Ammon's horn (tissue), 1 donor: ENCODE measurements around the gene YKT6.

Experiments
- DNase-seq: peaks from one replicate; pipeline ENCODE4 v3.0.0-alpha.2; 2016; ENCODE audit warnings: low spot score

The YKT6 gene

DNA sequence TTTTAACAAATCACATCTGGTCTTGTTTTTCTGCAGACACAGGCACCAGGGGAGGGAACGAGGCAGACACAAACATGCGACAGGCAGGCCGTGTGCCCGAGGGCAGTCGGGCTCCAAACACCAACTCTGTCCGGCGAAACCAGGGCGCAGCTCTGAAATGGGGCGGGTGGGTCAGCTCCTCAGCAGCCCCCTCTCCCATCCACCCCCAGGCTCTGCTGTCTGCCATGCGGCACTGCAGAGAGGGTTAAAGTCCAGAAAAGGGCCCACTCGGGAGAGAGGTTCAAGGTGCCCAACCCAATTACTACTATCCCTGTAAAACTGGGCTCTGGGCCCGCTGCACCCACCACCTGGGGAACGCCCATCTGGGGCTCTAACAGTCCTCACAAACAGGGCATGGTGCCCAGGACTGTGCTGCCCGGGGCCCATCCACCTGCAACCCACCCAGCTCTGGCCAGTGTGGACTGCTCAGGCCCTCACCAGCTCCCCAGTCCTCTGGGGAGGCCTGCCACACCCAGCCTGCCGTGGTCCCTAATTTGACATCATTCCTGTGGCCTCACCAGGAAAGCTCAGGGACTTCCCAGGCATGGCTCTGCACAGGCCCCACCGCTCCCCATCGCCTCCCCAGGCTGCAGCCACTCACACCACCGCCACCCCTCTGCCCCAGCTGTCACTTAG, 18.7 kb downstream of the YKT6 start:
- no peak for DNase-seq

DNA sequence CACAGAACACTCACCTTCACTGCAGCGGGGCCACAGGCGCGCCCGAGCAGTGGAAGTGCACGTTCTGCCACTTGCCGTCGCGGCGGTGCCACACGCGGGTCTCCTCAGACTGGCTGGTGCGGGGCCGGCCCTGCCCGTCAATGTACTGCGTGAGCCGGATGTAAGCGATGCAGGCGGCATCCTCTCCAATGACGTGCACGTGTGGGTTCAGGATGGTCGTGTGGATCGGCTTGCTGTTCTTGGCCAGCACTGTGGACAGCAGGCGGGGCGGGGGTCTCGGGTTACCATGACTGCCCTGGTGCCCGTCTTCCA, 19.2 kb downstream of the YKT6 start:
- no peak for DNase-seq

DNA sequence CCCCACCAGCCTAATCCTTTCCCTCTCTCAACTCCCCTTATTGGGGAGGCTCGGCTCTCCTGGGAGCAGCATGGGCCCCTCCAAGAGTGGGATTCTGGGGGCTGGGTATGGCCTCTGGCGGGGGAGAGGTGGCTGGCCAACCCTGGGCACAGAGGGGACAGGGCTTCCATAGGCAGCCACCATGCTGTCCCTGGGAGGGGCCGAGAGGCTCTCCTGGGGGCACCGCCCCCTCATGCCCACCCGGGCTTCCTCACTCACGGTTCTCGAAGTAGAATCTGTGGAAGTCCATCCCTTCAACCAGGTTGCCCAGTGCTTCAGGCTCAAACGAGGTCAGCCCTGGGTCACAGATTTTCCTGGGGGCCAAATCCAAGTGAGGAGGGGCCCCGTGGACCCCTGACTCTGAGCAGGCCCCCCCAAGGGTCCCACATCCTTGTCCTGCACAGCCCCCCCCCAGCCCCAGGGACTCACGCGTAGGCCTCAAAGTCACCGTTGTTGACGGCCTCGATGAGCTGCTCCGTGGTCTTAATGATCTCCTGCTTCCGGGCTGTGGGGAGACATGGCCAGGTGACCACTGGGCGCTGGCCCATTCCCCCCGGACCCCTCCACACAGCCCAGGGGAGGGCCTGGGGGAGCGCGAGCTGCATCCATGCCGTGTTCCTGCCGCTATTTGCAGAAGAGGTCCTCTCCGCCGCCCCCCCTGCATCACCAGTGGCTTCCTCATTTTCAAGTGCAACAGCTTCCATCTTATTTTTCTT, 19.8 kb downstream of the YKT6 start:
- no peak for DNase-seq

DNA sequence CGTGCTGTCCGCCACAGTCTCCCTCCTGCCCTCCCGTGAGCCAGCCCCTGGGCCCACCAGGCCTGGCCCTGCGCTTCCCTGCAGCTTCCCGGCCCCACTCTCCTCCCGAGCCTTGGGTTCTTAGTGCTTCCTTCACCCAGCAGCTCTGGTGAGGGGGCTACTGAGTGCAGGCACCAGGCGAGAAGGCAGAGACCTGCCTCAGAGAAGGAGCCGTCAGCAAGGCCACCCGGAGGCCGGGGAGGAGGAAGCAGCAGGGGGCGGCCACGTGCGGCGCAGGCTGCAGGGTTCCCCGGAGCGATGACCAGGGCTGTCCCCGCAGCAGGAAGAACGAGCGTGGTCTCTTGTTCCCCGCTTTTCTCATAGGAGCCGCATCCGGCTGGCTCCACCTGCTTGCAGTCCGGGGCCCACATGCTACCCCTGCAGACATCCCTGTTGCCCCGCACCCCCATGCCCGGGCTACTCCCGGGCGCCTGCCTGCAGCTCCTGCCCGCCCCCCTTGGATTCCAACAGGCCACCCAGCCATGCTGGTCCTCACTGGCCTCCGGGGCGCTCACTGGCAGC, 20.5 kb downstream of the YKT6 start:
- DNase-seq = no peak

DNA sequence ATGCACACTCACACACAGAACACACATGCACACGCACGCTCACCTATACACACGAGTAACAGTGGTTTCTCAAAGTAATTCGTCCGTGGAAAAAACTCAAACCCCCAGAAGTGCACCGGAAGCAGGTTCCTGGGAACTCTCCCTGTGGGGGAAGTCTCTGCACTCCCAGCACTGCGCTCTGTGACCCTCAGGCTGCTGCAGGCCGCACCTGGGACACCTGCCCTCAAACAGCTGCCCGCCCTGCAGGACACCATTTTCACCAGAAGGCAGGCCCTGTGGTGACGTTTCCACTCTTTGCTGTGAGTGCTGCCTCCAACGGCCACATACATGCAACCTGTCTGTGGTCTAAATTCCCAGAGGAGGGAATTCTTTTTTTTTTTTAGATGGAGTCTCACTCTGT, 21.3 kb downstream of the YKT6 start:
- DNase-seq = no peak

DNA sequence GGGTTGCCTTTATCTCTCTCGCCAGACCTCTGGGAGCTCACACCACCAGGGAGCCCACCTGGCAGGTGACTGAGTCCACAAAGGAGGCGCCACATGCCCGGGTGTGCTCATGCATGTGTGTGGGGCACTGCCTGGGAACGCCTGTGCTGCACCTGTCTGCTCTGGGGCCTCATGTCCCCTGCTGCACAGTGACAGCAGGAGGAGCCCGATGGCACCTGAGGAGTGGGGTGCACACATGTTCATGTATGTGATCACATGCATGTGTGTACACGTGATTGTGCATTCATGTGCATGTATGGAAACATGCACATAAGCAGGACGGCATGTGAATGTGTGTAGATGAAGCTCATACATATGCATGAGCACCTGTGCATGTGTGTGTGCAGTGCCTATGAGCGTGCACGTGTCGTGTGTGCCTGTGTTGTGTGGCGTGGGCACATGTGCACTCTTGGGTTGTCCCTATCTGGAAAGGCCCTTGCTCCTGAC, 22.0 kb downstream of the YKT6 start:
- no peak for DNase-seq

DNA sequence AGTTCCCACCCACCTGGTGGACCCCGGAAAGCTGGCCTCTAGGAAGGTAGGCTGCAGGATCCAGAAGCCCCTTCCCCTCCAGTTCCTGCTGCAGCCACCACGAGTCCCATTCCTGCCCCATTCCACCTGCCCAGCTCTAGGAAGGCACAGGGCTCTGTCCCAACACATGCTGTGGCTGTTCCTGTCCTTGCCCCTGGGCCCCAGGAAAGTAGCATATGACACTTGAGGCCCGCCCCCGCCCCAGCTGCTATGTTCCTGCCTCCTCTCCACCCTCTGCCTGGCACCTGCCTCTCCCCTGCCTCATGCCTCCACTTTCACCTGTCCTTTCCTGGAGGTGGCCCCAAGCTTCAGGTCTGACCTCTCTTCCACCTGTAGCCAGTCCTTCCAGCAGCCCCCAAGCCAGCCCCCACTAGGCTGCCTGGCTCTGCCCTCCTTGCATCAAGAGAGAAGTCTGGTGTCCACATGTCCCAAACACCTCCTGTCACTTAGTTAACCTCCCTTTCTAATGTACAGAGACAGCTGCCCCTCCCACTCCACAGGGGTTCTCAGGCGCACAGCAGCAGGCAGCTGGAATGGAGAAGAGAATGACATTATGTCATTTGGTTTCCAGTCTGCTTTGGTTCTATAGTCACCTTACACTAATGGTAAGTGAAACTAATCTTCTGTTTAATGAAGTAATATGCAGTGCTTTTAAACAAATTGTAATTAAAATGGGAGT, 22.7 kb downstream of the YKT6 start:
- no peak for DNase-seq

DNA sequence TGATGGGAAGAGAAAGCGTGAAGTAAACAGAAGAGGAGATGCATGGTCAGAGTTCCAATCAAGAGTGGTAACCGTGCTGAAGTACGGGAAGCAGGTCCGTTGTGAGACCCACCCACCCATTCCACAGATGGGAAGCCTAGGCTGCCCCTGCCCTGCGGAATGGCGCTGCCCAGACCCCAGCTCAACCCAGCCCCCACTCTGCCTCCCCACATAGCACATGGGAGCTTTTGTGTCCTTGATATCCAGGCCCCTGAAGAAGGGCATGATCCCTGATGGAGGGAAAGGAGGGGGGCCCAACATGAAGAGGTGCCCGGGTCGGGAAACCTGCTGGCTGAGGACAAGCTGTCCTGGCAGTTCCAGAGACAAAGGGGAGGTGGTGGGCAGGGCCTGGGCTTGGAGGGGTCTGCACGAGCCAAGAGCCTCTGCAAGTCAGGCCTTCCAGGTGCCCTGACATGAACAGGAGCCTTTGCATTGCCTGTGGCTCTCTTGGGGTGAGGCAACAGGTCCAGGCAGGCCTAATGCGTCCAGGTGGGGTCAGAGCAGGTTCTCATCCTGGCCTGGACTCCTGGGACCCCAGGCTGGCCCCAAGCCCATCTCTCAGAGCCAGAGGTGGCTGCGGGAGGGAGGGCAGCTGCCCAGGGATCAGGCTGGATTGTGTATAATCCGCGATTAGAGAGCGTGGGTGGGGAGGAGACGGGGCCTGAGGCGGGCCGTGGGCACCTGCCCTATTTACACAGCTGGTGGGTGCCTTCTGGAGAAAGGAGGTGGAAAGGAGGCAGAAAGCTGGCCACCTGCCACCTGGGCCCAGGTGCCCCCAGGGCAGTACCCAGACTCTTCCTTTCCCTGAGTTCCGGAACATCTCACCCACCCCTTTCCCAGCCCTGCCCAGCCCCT, 23.5 kb downstream of the YKT6 start:
- no peak for DNase-seq

DNA sequence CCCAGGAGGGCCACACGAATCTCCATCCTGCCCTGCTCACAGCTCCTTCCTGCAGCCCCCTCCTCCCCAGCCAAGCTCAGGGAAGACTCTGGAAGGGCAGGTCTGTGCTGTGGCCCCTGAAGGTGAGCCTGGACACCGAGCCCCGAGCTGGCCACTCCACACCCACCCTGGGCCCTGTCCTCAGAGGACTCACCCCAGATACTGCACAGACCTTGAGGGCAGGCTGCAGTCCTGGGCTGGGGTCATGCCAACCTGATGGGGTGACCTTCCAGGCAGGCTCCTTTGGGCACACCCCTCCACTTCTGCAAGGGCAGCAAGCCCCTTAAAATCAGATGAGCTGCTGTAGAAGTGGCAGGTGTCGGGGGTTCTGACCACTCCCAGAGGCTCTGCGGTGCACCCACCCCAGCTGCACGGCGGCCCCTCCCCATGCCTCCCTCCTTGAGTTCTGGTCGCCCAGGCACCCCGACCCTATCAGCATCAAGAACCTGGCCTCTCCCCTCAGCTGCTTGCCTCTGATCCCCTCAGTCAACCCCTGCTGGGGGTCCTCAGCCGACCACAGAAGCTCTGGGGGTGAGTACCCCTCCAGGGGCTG, 24.3 kb downstream of the YKT6 start:
- no peak for DNase-seq

DNA sequence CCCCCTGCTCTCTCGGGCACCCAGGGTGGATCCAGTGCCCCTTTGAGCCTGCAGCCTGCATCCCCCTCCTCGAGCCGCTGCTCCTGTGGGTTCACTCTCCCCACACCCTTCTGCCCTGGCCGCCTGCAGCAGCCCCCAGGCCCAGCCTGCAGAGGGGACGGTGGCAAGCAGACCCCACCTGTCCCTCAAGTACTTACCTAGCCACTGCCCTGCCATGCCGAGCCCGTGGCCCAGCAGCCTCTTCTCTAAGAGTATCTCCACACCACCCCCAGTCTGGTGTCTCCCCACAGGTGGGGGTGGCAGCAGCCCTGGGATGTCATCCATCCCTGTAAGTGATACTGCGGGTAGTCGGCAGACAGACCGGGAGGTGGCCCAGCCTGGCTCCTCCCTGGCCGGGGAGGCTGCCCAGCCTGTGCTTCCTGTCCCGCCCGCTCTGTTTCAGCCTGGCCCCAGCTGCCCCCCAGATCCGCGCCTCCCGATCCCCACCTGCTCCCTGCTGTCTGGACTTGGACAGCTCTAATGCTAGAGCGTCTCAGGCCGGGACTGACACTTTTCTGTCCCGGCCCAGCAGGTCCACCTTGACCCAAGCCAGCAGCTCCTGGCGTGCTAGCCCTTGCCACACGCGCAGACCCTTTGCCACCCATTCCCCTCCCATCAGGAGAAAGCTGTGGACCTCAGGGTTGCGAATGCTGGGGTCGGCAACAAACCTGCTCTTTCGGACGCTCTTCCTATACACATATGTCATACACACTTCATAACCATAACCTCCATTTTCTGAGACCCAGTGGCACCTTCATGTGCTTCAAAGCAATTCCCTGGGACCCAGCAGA, 25.0 kb downstream of the YKT6 start:
- no peak for DNase-seq

DNA sequence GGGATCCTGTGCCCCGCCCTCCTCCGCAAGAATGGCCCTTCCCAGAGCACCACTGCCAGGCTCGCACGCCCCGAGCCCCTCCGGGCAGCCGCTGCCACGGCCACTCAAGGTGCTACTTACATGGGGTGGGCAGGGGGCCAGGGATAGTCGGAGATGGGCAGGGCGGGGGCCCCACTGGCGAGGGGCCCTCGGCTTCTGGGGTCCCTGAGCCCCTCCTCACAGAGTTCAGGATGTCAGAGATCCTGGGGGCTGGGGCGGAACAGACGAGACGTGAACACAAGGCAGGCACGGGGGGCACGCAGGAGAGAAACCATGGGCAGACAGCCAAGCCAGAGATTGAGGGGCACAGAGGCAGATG, 25.6 kb downstream of the YKT6 start:
- no peak for DNase-seq

DNA sequence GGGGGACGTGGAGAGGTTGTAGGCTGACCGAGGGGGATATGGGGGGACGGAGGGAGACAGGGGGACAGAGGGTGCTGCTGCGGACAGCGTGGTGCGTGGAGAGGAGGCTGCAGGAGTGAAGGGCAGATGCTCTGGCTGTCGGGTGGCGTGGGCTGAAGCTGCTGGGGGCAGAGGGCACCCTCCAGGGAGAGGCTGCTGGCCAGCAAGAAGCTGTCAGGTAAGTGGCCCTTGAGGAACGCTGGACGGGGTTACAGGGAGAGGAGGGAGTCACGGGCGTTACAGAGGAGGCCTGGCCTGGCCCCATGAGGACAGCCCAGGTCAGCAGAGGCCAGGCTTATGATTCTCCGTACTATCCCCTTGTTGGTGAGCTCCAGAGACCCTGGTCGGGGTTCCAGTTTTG, 27.1 kb downstream of the YKT6 start:
- no peak for DNase-seq

DNA sequence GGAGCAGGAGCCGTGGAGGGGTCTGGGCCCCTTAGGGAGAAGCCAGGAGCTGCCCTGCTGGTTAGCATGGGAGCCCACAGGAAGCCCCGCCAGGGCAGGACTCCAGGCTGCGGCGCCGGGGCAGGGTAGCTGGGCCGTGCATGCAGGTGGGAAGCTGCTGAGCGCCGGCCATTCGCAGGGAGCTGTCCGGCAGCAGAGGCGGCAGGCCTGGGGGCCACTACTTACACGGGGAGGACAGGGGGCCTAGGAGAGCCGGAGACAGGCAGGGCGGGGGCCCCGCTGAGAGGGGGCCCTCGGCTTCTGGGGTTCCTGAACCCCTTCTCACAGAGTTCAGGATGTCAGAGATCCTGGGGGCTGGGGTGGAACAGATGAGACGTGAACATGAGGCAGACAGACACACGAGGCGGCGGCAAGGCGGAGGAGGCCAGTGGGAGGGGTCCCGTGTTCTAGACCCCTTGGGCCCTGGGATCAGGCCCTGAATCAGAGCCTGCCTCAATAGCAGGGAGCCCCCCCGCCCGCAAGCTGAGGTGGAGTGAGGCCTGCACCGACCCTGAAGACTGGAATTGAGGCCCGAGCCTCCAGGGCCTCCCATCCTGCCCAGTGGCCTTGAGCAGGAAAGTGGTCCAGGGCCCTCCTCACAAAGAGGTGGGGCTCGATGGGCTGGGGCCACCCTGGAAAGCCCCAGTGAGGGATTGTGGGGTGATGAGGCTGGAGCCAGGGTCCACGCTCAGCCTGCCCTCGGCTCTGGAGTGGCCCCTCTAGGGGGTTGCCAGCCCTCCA, 28.0 kb downstream of the YKT6 start:
- no peak for DNase-seq

DNA sequence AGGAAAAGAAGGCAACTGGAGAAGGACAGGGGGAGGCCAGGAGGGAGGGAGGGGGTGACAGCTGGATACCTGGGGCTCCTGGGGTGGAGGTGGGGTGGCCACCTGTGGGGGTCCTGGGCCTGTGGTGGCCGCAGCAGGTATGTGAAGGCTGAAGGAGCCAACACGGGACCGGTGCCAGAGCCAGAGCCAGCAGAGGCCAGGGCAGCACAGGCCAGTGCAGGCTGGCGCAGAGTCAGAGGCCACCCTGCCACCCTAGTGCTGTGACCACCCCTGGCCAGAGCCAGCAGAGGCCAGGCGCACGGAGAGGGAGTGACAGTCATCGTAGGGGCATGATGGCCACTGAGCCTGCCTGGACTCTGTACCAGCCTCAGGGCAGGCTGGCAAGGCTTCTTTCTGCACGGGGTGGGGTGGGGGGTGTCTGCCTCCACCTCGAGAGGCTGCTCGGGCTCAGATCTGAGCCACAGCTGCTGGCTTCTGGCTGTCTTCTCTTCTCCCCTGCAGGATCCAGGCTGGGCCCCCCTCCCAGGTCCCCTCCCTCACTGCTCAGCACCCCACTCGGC, 28.8 kb downstream of the YKT6 start:
- no peak for DNase-seq

DNA sequence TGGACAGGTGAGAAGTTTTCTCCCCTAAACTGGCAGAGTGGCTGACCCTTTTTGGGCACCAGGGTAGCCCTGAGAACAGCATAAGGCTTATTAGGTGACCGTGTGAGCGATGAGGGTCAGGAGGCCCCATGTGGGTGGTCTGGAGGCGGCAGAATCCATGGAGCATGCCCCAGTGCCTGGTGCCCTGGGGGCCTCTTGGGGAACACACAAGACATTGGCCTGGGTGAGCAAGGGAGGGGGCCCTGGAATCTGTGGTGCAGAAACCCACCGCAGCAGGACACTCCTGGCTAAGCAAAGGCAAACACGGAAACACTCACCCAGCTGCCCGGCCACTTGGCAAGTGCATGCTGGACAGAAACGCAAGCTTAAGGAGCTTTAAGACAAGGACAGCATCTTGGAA, 29.5 kb downstream of the YKT6 start:
- DNase-seq = no peak

DNA sequence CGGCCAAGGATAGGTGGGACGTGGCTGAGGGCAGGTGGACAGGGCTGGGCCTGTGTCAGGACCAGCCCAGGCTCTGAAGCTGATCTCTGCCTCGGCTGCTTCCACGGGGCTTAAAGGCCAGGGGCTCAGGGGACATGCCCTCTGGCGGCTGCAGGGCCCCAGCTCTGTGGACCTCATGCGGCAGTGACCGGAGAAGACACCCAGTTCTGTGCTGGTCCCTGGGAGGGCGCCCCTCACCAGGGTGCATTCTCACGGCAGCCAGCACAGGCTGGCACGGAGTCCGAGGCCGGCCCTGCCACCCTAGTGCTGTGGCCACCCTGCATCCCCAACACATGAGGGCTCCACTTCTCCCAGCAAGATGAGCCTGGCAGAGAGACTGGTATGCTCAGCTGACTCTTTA, 30.3 kb downstream of the YKT6 start:
- DNase-seq = no peak

DNA sequence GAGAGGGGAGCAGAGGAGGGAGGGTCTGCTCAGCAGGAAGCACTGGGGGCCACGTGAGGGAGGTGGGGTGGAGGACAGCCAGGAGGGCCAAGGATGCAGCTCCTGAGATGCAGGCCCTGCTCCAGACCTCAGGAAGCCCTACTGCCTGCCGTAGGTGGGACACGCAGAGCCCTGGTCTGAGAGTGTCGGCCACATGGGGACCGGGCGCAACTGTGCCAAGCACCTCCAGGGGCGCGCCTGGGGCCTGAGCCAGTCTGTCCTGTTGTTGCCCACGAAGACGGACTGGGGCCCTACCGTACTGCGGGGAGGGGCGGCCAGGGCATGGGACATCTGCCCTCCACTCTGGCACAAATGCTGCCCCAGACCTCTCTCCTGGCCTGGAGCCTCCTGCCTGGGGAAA, 31.6 kb downstream of the YKT6 start:
- no peak for DNase-seq

DNA sequence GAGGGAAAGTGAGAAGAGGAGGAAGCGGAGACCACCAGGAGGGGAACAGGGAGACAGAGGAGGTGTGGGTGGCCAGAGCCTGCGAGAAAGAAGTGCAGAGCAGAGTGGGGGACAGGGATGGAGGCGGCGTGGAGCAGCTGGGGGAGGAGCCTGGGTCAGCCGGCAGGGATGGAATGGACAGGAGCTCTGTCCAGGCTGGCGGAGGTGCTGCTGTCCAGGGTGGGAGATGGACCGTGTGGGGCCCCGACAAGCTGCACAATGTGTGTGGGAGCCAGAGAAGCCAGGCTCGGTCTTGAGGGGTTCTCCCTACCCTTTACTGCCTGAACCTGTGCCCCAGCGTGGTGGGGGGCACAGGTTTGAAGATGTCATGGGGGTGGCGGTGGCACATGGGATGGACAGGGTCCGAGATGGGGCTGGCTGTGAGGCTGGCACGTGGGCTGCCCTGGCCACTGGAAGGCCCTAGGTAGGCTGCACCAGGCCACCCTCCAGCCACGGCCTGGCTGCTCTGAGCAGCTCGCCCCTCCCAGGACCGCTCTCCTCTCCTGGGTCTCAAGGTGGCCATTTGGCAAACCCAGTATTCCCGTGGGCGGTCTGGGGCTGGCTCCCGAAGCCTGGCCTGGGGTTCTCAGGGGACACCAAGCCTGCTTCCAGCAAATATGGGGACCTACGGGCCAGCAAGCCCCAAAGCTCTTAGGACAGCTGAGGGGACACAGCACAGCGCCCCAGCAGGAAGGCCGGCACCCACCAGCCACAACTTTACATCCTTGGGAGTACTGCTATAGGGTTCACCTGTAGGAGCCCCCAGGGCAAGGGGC, 32.3 kb downstream of the YKT6 start:
- DNase-seq = no peak

DNA sequence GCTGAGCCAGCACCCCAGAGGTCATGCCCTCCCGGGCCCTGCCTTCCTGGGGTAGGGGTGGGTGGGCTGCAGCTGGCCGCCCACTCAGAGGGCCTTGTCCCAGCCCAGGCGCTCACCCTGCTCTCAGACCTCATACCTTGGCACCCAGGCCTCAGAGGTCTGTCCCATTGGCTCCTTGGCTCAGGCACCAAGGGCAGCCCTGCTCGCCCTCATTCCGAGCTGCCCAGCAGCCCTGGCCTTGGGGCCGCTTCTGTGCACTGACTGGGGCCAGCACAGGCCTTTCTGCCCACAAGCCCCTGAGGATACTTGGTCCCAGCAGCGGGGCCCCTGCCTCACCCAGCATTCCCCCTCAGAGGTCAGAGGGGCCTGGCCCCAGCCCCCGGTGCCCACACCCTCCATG, 34.3 kb downstream of the YKT6 start:
- no peak for DNase-seq
